A549 treated with GW870086 at 1 μM for 4 hours (cell line): ENCODE results near the gene SLC1A2. TPM values are rescaled to one million over a fixed set of nuclear protein-coding genes. Genes with fewer than 3 reads are reported as not detected.

ENCODE experiments used
- total RNA-seq: library from RNA; stranded (reverse); fragments of 200-300 nt; extraction: Qiagen RNA extraction; gene quantifications from 5 replicates; pipeline ENCODE4 v1.2.3, GENCODE V29; 2022; ENCODE audit warnings: low read depth

Gene SLC1A2
- total RNA-seq, result 0.01 to 0.09 TPM (median 0.05 TPM) in 5 replicates

DNA sequence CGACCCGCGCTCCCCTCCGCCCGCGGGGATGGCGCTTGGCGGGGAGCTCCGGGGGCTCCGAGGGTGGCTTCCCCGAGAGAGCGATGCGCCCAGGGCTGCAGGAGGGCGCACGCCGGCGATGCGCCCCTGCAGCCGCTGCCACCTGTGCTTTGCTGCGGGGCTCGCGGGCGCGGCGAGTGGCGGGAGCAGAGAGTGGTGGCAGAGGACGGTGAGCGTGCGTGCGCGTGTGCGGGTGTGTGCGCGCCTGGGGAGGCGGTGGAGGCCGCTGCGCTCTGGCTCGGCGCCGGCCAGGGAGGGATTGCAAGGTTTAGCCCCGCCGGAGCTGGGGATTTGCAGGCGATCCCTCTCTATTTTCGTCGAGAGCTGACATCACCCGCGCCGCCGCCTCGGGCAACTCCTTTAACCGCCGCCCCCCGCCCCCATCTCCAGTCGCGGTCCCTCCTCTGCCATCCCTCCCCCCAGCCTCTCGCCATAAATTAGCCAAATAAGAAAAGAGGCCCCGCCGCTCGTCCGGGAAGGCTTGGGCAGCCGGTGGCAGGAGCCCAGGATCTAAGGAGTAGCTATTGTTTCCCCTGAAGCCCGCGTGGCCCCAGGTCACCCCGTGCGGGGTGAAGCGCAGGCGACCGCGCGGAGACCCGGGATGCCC is at the start of gene SLC1A2:
TSS of gene SLC1A2 (minus strand) at position 375 of the 646 bp plus-strand sequence. CDS start 592 bp downstream, outside the sequence.

Other genes starting within 250 kb of the SLC1A2 start
- not detected in 5 replicates for gene PAMR1, start 106.1 kb upstream of the SLC1A2 start, total RNA-seq
- 31.9 to 44.3 TPM (median 39.3 TPM) in 5 replicates for gene FJX1, start 198.9 kb upstream of the SLC1A2 start, total RNA-seq
- 19.9 to 25.5 TPM (median 24.0 TPM) in 5 replicates for gene TRIM44, start 243.2 kb upstream of the SLC1A2 start, total RNA-seq